ENCODE measurements around the gene DNAH1.

The DNAH1 gene

DNA sequence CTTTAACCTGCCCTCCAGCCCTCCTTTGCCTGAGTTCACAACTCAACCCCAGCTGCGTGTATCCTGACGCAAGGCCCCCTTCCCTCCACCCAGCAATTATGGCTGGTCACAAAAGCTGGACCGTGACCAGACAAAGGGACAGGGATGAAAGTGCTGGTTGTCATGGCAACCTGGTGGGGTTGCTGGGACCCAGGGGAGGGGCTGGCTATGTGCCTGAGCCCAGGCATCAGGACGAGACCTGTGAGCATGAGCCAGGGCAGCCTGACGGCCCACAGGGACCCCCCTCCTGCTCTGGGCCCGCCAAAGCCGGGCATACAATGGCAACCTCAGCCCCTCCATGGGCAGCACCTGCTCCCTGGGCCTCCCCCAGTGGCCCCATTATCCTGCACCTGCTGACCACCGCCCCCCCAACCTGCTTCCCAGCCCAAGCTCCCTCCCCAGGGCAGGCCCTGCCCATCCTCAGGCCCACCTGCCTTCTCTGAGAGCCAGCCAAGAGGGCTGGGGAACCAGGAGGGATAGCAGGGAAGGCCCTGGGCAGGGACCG, 4.5 kb upstream of the DNAH1 start:
- no peak for DNase-seq (ENCODE audit: low spot score)

GRCh38 chr3:52313188-52313773, 2.8 kb upstream of the DNAH1 start:
- no peak for DNase-seq (ENCODE audit: low spot score)

DNA sequence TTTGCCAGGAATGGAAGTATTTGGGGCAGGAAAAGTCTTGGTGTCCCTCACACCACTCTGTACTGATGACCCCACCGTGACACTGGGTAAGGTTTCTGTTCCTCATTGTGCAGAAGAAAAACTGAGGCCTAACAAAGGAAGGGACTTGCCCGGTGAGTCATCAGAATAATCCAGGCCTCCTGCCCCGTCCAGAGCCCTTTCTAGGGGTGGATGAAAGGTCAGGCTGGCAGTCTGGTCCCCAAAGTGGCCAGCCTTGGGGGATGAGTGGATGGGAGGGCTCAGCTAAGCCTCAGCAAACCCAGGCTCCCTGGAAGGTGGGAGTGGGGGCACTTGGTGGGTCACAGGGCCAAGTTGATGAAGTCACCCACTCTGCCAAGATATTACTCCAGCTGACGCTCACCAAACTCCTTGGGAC, 2.3 kb upstream of the DNAH1 start:
- peak; percentile 59 for DNase-seq (ENCODE audit: low spot score)

DNA sequence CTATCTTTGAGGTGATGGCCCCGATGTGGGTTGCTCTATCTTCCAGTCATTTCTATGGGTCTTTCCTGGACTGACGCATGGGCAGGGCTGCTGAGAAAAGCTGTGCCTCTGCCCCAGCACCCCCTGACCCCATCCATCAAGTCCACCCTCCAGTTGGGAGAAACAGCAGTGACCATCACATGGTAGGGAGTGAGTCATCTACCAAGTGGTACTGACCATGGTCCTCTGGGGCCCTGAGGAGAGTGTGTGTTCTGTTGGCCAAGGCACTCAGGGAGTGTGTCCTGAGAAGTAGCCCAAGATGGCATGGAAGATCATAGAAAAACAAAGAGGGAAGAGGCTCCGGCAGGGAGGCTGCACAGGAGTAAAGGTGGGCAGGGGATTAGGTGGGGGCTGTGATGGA, 1.6 kb upstream of the DNAH1 start:
- no peak for DNase-seq (ENCODE audit: low spot score)

DNA sequence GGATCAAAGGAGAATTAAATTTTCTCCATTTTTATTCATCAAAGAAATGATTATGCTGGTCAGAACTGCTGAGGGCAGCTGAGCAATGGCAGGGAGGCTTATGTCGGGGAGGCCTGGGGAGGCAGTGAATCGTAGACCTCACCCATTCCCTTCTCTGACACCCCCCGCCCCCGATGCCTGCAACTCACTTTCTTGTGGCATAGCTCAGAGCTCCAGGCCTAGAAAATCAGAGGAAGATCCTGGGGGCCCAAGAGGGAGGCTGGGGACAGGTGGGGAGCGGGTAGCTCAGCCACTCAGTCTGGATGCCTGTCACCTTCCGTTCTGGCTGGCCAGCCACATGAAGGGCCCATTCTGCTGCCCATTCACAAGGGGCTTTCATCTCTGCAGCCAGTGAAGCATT, 1.1 kb upstream of the DNAH1 start:
- DNase-seq (ENCODE audit: low spot score), result no peak

DNA sequence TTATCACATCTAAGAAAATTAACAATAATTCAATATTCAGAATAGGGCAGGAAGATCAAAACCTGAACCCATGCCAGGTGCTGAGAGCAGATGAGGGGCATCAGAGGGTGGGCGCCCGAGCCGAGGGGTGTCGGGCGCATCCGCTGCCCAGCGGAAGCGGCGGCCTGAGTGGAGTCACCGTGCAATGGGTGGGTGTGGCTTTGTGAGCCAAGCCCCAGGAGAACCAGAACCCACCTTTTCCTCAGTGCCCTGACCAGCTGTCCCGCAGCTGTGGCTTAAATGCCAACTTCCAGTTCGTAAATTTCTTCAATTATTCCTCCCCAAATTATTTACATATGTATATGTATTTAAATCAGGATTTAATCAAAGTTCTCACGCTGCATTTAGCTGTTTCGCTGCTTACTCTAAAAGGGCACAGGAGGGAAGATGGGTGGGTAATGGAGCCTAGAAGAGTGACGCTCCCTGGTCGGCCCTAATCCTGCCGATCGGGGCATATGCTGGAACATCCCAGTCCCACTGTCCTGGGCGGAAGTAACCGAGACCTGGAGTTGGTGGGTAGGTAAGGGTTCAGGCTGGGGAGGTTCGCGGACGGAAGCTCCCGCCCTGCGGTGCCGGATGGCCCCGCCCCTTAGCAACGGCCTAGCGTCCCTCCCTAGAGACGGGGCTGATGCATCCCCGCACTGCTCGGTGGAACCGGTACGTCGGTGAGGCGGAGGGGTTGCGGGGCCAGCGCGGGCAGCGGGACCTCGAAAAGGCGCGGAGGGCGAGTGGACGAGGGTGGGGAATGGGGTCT, 1.3 kb downstream of the DNAH1 start:
- peak; percentile 78 for DNase-seq (ENCODE audit: low spot score)

DNA sequence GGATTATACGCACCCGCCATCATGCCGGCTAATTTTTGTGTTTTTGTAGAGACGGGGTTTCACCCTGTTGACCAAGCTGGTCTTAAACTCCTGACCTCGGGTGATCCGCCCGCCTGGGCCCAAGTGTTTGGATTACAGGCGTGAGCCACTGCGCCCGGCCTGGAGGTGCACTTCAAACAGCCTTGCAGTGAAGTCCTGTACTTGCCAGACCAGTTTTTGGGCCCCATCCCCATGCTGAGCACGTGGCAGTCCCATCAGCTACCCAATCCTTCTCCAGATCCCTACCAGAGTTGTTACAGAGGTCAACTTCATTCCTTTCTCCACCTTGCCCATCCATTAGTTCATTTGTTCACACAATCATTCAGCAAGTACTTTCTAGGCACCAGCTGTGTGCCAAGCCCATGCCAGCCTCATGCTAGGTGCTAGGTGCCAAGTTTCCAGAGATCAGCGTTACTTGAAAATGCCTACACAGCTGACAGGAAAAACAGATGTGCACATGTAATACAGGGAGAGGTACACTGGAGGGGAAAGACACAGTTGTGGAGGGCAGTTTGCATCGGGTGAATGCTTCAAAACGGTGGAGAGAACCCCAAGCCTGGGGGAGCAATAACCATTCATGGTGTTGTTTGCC, 2.2 kb downstream of the DNAH1 start:
- DNase-seq (ENCODE audit: low spot score), result no peak

GRCh38 chr3:52319921-52320595, 3.9 kb downstream of the DNAH1 start:
- no peak for DNase-seq (ENCODE audit: low spot score)

DNA sequence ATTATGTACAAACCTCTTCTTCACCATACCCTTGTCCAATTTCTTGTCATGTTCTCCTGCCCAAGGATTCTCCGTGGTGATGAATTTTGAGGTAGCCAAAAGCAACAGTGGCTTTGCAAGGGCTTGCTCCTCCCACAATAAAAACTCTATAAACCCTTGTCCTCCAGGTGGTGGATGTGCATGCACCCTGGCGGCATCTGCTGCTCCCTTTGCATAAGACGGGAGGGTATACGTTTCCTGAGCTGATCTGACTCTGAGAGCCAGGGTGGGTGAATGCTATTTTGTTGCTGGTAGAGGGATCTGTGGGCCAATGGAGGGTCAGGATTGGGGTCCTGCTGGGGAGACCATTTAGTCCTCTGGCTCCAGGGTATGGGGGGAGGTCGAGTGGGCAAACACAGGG, 5.4 kb downstream of the DNAH1 start:
- DNase-seq (ENCODE audit: low spot score), result no peak

DNA sequence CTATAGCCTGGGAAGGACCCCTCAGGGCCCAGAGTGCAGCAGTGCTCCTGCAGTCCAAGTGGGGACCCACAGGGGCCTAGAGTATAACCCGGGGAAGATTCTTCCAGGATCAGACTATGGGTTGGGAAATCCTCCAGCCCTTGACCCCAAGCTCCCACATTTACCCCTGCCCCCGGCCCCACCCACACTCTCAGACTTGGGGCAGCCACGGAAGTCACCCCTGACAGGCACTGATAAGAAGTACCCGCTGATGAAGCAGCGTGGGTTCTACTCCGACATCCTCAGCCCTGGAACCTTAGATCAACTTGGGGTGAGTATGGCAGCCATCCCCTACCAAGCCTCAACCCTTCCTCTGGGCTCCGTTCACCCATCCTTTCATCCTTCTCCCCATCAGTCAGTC, 6.3 kb downstream of the DNAH1 start:
- DNase-seq (ENCODE audit: low spot score), result no peak

DNA sequence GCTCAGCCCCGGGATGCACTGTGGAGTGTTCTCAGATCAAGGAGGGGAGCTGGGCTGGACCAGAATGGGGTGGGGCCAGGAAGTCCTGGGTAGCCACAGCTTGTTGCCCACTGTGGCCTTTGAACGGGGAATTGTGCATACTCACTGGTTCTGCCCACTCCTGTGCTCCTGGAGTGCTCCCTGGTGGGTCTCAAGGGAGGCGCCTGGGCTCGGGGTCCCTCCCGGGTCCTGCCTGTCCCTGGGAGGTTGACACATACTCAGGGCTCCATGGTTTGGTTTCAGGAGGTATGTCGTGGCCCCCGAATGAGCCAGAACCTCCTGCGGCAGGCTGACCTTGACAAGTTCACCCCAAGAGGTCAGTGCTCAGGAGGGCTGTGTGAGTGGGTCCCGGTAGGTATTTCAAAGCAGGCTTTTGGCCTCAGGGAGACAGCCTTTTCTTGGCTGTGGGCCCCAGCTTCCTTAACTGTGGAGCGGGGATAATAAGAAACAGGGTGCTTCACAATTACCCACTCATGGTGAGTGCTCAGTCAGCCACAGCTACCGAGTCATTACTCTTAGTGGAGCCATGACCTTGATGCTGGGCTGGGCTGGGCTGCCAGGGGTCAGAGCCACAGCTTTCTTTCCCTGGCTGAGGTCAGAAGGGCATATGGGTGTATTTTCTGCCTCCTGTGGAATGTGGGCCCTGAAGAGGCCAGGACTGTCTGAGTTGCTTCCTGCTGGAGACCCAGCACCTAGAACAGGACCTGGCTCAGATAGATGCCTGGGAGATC, 7.6 kb downstream of the DNAH1 start:
- no peak for DNase-seq (ENCODE audit: low spot score)

DNA sequence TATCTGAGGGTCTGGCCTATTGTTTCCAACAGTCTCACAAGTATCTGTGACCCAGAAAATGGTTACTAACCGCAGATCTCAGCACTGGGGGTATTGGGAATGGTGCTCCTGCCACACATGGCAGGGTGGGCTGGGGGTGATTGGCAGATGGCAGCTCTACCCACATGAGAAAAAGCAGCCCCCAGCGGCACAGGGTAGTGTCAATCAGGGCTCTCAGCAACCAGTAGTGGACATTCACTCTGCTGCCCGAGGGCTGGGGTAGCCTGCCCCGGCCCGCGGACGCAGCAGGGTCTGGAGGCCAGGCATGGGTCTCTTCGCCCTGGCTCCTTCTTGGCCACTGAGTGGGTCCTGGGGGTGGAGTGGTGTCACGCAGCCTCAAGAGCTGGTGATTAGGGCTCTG, 8.6 kb downstream of the DNAH1 start:
- DNase-seq (ENCODE audit: low spot score), result no peak

- no peak for DNase-seq (ENCODE audit: low spot score)
Observed at GRCh38 chr3:52325686-52326085, 9.6 kb downstream of the DNAH1 start.

DNA sequence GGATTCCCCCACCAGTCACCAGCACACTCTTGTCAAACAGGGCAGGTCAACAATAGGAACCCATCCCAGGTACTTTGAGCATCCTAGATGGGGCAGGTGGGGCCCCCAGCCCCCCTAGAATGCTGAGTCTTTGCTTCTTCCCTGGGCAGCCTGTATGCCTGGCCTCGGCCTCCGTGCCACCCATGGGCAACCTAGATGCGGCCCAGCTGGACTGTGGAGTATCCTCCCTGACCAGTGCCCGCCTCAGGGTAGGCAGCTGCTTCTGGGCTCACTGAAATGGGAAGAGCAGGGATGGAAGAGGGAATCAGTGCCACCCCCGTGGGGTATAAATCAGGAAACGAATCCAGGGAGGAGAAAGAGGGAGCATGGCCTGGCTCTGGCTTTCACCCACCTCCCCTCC, 10.9 kb downstream of the DNAH1 start:
- no peak for DNase-seq (ENCODE audit: low spot score)

DNA sequence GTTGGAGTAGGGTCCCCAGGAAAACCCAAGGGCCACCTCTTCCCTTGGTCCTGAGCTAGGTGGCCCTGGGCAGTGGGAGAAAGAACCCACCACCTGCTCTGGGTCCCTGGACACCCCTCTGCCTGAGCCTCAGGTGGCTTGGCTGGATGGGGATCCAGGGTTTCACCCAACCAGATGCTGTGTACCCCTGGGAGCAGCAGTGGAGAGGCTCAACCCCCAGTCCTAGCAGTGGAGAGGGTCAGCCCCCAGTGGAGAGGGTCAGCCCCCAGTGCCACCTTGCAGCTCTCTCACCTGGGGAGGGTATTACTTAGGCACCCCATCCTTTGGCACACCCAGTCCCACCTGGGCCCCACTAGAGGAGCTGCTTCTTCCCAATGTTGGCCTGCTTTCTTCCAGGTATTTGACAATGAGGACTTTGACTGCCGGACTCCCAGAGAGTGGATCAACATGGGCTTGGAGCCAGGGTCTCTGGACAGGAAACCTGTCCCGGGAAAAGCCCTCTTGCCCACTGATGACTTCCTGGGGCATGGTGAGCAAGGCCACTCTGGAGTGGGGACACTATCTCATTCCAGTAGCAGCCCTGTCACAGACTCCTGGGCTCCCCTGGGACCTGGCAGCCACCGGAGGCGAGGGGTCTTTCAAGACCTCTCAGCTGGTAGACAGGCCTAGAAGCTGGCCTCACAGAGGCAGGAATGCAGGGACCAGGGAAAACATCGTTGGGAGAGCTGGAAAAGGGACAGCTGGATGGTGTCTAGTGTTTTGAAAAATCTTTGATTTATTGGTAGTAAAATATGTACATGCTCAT, 11.6 kb downstream of the DNAH1 start:
- DNase-seq (ENCODE audit: low spot score), result no peak

- no peak for DNase-seq (ENCODE audit: low spot score)
Observed at GRCh38 chr3:52328536-52329080, 12.5 kb downstream of the DNAH1 start.

- DNase-seq (ENCODE audit: low spot score), result no peak
Observed at GRCh38 chr3:52330194-52330805, 14.2 kb downstream of the DNAH1 start.

DNA sequence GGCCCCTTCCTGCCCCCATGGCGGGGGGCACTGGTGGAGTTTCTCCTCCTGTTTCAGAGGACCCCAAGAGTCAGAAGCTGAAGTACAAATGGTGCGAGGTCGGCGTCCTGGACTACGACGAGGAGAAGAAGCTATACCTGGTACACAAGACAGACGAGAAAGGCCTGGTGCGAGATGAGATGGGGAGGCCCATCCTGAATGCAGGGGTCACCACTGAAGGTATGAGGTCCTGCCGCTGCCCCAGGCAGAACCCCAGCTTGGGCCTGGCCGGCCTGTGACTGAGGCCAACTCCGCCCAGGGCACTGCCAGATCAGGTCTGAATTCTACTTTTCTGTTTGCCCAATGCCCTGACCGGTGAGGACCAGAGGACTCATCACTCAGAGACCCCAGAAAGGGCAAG, 15.0 kb downstream of the DNAH1 start:
- no peak for DNase-seq (ENCODE audit: low spot score)

DNA sequence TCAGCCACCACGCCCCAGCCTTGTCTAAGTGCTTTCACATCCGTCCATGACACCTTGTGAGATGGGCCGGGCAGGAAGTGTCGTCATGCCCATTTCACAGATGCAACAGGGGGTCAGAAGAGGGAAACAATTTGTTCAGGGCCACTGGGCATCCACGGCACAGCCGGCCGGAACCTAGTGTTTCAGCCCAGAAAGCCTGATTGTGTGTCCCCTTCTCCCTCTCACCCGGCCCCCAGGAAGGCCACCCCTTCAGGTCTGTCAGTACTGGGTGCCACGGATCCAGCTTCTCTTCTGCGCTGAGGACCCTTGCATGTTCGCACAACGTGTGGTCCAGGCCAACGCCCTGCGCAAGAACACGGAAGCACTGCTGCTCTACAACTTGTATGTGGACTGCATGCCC, 15.8 kb downstream of the DNAH1 start:
- DNase-seq (ENCODE audit: low spot score), result no peak

DNA sequence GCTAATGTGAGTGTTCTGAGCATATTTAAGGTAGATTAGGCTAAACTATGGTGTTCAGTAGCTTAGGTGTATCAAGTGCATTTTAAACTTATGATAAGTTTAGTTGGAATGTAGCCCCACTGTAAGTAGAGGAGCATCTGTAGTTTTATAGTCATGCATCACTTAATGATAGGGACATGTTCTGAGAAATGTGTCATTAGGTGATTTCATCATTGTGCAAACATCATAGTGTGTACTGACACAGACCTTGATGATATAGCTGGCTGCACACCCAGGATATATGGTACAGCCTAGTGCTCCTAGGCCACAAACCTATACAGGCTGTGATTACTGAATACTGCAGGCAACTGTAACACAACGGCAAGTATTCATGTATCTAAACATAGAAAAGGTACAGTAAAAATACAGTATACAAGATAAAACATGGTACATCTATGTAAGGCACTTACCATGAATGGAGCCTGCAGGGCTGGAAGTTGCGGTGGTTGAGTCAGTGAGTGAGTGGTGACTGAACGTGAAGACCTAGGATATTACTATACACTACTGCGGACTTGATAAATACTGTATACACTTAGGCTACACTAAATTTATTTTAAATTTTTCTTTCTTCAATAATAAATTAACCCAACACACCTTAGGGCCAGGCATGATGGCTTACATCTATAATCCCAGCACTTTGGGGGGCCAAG, 17.9 kb downstream of the DNAH1 start:
- no peak for DNase-seq (ENCODE audit: low spot score)

All from AG08395 (cell line).